ENCODE measurements around the gene CDK5R2. TPM values are rescaled to one million over a fixed set of nuclear protein-coding genes. Genes with fewer than 3 reads are reported as not detected.
A peak's percentile ranks its signal among the peaks of the same experiment; 100 is the strongest.

Gene CDK5R2
- total and polyA plus RNA-seq, 2 of the 13 experiments (the other 11 are each of a cell fraction or from before 2014, with no cell fraction given) = not detected

- TF ChIP-seq GABPB1 (CRISPR knock-in tag; IDR thresholded peaks at IDR 0.05) (0 out of 2 replicates have a peak, but pooled peaks have one; percentile 10), STAG1 (CRISPR knock-in tag; IDR thresholded peaks at IDR 0.05) (peak; percentile 76), NBN (conservative IDR thresholded peaks at IDR 0.05) (no peak), NR2F2 (IDR thresholded peaks at IDR 0.05; ENCODE audit: borderline replicate concordance, low read depth) (no peak), XRCC5 (optimal IDR thresholded peaks at IDR 0.05; ENCODE audit: low read length) (peak; percentile 88)
These were observed 50.8 kb downstream of the CDK5R2 start (continued) for GRCh38 chr2:219010162-219010756.

- no peak overlapping the region for H2AFZ ChIP-seq (ENCODE audit: low read length)
- no peaks in the 10 kb centered on the region for H3K36me3 ChIP-seq (replicated peaks in 1 of 2; ENCODE audit: control insufficient read depth in 1 of 2, insufficient read depth in 2 of 2, low read length in 2 of 2)
- DNase-seq (ENCODE audit: low spot score) (no peak), ATAC-seq (no peak), FAIRE-seq (no peak)
- ChIA-PET CTCF (ENCODE audit: low intra/inter-chr PET ratio, low total read pairs) (interaction anchor here (1.2 to 2.9 kb wide), 2 partner anchors 108 to 144 kb away, joined by 3 to 13 read pairs; no protein-coding TSS in a partner anchor), POLR2A (no interaction called here)
- no peaks in the 10 kb centered on the region; the same call in 1 of the 2 replicates for H4K20me1 ChIP-seq (ENCODE audit: insufficient read depth, low read length)
- H3K9me3 ChIP-seq (ENCODE audit: low read length) = no peaks in the 10 kb centered on the region
- H3K79me2 ChIP-seq (ENCODE audit: insufficient read depth, low read length) = no peaks in the 10 kb centered on the region
- intact Hi-C loops (cut with micrococcal nuclease; ENCODE audit: unreplicated experiment) = no loop called here
- H3K4me2 ChIP-seq (ENCODE audit: low read depth, low read length) = no peak overlapping the region
- H3K27me3 ChIP-seq (ENCODE audit: control insufficient read depth in 1 of 2, insufficient read depth in 2 of 2, low read length in 2 of 2) = peaks cover 12 to 49% of the 10 kb centered on the region in 2 experiments
- H3K27ac ChIP-seq (ENCODE audit: extremely low read length, insufficient read depth, low read length) = no peak overlapping the region
- in situ Hi-C loops (cut with HindIII; ENCODE audit: extremely low pct_ligation_motif_present, low pct_unique_long_range_greater_than_20kb) = no loop called here
- H3K4me1 ChIP-seq (ENCODE audit: insufficient read depth, low read length) = peaks cover 7% of the 10 kb centered on the region; the same call in 1 of the 2 replicates
- WGBS (ENCODE audit: low lambda C conversion rate) = 42% methylated on average over 5 of the region's 5 CpGs
- H3K4me3 ChIP-seq (replicated peaks in 1 of 3; ENCODE audit: insufficient read depth in 1 of 3, low read depth in 2 of 3, low read length in 3 of 3) = no peak overlapping the region
- BruUV-seq (replicated peaks) = no TSS peak
- no peak overlapping the region for H3K9ac ChIP-seq (ENCODE audit: insufficient read depth, low read depth, low read length)
- TF ChIP-seq ADNP (CRISPR knock-in tag; IDR thresholded peaks at IDR 0.05) (no peak), EHMT2 (IDR thresholded peaks at IDR 0.05; ENCODE audit: borderline replicate concordance, low read depth, low read length) (no peak), TP53 (CRISPR knock-in tag; conservative IDR thresholded peaks at IDR 0.05) (no peak), MIXL1 (CRISPR knock-in tag; IDR thresholded peaks at IDR 0.05) (no peak), ZNF343 (CRISPR knock-in tag; IDR thresholded peaks at IDR 0.05) (no peak), ZBTB21 (CRISPR knock-in tag; IDR thresholded peaks at IDR 0.05) (no peak), ZBTB8A (CRISPR knock-in tag; IDR thresholded peaks at IDR 0.05; ENCODE audit: borderline replicate concordance, low read depth) (no peak), RXRA (CRISPR knock-in tag; IDR thresholded peaks at IDR 0.05) (no peak), ZNF333 (CRISPR knock-in tag; IDR thresholded peaks at IDR 0.05; ENCODE audit: borderline replicate concordance) (no peak), SUZ12 (IDR thresholded peaks at IDR 0.05; ENCODE audit: low read depth, low read length) (no peak), NFRKB (IDR thresholded peaks at IDR 0.05) (no peak)
- TF ChIP-seq, protein P1, sequence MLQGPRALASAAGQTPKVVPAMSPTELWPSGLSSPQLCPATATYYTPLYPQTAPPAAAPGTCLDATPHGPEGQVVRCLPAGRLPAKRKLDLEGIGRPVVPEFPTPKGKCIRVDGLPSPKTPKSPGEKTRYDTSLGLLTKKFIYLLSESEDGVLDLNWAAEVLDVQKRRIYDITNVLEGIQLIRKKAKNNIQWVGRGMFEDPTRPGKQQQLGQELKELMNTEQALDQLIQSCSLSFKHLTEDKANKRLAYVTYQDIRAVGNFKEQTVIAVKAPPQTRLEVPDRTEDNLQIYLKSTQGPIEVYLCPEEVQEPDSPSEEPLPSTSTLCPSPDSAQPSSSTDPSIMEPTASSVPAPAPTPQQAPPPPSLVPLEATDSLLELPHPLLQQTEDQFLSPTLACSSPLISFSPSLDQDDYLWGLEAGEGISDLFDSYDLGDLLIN (CRISPR knock-in tag; IDR thresholded peaks at IDR 0.05; ENCODE audit: borderline replicate concordance) = no peak
- TF ChIP-seq, protein P2, sequence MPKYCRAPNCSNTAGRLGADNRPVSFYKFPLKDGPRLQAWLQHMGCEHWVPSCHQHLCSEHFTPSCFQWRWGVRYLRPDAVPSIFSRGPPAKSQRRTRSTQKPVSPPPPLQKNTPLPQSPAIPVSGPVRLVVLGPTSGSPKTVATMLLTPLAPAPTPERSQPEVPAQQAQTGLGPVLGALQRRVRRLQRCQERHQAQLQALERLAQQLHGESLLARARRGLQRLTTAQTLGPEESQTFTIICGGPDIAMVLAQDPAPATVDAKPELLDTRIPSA (CRISPR knock-in tag; IDR thresholded peaks at IDR 0.05; ENCODE audit: borderline replicate concordance) = no peak
These were observed 51.4 kb downstream of the CDK5R2 start for GRCh38 chr2:219010873-219011272.
